Activated CD8-positive, alpha-beta T cell treated with anti-CD3 and anti-CD28 coated beads for 36 hours (primary cell): ENCODE data around the gene NUP153. TPM values are rescaled to one million over a fixed set of nuclear protein-coding genes. Genes with fewer than 3 reads are reported as not detected.
A peak's percentile ranks its signal among the peaks of the same experiment; 100 is the strongest.

Experiments
- ATAC-seq: fragments of 200-7000 bp; cut with Tn5 transposase; one replicate; pipeline ENCODE4 v1.10.0; 2021; ENCODE audit warnings: mild to moderate bottlenecking, moderate library complexity
- CTCF ChIA-PET: fragments of 350-600 bp; sonication (Branson Sonifier 250); formaldehyde crosslinking; loops from one replicate; lab custom pipeline; 2021; ENCODE audit warnings: antibody characterized with exemption; lab: Charles Lee
- POLR2A ChIA-PET: fragments of 350-600 bp; sonication (Branson Sonifier 250); formaldehyde crosslinking; loops from one replicate; lab custom pipeline; 2021; ENCODE audit warnings: antibody characterized with exemption; lab: Charles Lee
- DNase-seq: peaks from one replicate; pipeline ENCODE4 v3.0.0-alpha.2; 2020
- H3K27ac Mint-ChIP-seq: one replicate; pipeline ENCODE4 v1.8.0; 2021; ENCODE audit warnings: mild to moderate bottlenecking, mixed read lengths
- H3K27me3 Mint-ChIP-seq: one replicate; pipeline ENCODE4 v1.8.0; 2021; ENCODE audit warnings: mixed read lengths
- H3K36me3 Mint-ChIP-seq: one replicate; pipeline ENCODE4 v1.8.0; 2021; ENCODE audit warnings: low read depth, mixed read lengths
- H3K4me1 Mint-ChIP-seq: one replicate; pipeline ENCODE4 v1.8.0; 2021; ENCODE audit warnings: low read depth, mixed read lengths
- H3K4me3 Mint-ChIP-seq: one replicate; pipeline ENCODE4 v1.8.0; 2021; ENCODE audit warnings: mild to moderate bottlenecking, moderate library complexity, mixed read lengths
- H3K9me3 Mint-ChIP-seq: one replicate; pipeline ENCODE4 v1.8.0; 2021; ENCODE audit warnings: mixed read lengths
- CTCF ChIP-seq: fragments of 200-600 bp; IDR thresholded peaks from one replicate; pipeline ENCODE4 v1.8.0; 2022; ENCODE audit warnings: antibody characterized with exemption, mild to moderate bottlenecking
- intact Hi-C: fragments of 100-400 bp; cut with micrococcal nuclease; formaldehyde crosslinking; loops from one replicate; pipeline ENCODE4 v1.10.0; 2022
- total RNA-seq, 2 experiments: library from RNA; stranded (reverse); gene quantifications; one replicate each; pipeline ENCODE4 v1.2.3, GENCODE V29; 2021

NUP153 gene
- total RNA-seq, 2 experiments from 2014 or later = 76.4 to 78.2 TPM

- Mint-ChIP-seq H3K36me3 (peaks cover 42% of the 10 kb centered on the region), H3K27me3 (no peaks in the 10 kb centered on the region), H3K4me3 (peak overlapping the region; percentile 12), H3K9me3 (no peaks in the 10 kb centered on the region), H3K4me1 (peaks cover 41% of the 10 kb centered on the region), H3K27ac (peak overlapping the region; percentile 68)
- ChIA-PET POLR2A (interaction anchor here (0.8 to 3.8 kb wide), 3 partner anchors 8 to 67 kb away, joined by 4 to 32 read pairs (median 5); no protein-coding TSS in a partner anchor), CTCF (interaction anchor here (0.8 to 3.8 kb wide), 9 partner anchors 8 to 103 kb away, joined by 3 to 26 read pairs (median 9); partner anchors contain the start of gene FAM8A1)
- intact Hi-C loops = loop anchor here (10.0 kb wide), 2 partner anchors 46 to 104 kb away; no protein-coding TSS in a partner anchor
- no peak for TF ChIP-seq CTCF
- ATAC-seq (no peak), DNase-seq (no peak)
Observed at GRCh38 chr6:17700421-17701416, 6.0 kb downstream of the NUP153 start.

GRCh38 chr6:17691925-17692538 lies 14.7 kb downstream of the NUP153 start:
- ChIA-PET CTCF (interaction anchor here (1.4 to 4.0 kb wide), 4 partner anchors 9 to 124 kb away, joined by 3 to 26 read pairs (median 4); no protein-coding TSS in a partner anchor), POLR2A (interaction anchor here (1.3 to 6.0 kb wide), 3 partner anchors 9 to 15 kb away, joined by 3 to 32 read pairs (median 4); no protein-coding TSS in a partner anchor)
- H3K36me3 Mint-ChIP-seq = peaks cover 43% of the 10 kb centered on the region
- peak overlapping the region; percentile 11 for H3K27ac Mint-ChIP-seq
- DNase-seq (no peak), ATAC-seq (no peak)
- peaks cover 59% of the 10 kb centered on the region for H3K4me1 Mint-ChIP-seq
- intact Hi-C loops = no loop called here
- H3K27me3 Mint-ChIP-seq = no peaks in the 10 kb centered on the region
- no peaks in the 10 kb centered on the region for H3K9me3 Mint-ChIP-seq
- no peak overlapping the region for H3K4me3 Mint-ChIP-seq
- TF ChIP-seq CTCF = no peak

GRCh38 chr6:17688481-17688880 lies 18.2 kb downstream of the NUP153 start:
- ChIA-PET CTCF (interaction anchor here (1.4 to 3.9 kb wide), 2 partner anchors 14 to 115 kb away, joined by 3 to 16 read pairs; no protein-coding TSS in a partner anchor), POLR2A (interaction anchor here (1.0 to 1.5 kb wide), 2 partner anchors 10 to 48 kb away, joined by 3 read pairs; no protein-coding TSS in a partner anchor)
- Mint-ChIP-seq H3K27ac (no peak overlapping the region), H3K4me1 (peaks cover 53% of the 10 kb centered on the region), H3K4me3 (no peak overlapping the region), H3K9me3 (no peaks in the 10 kb centered on the region), H3K27me3 (no peaks in the 10 kb centered on the region), H3K36me3 (peaks cover 54% of the 10 kb centered on the region)
- ATAC-seq (no peak), DNase-seq (no peak)
- intact Hi-C loops = no loop called here
- no peak for TF ChIP-seq CTCF

- Mint-ChIP-seq H3K4me1 (peaks cover 50% of the 10 kb centered on the region), H3K4me3 (no peak overlapping the region), H3K27me3 (no peaks in the 10 kb centered on the region), H3K27ac (peak overlapping the region; percentile 39), H3K9me3 (no peaks in the 10 kb centered on the region), H3K36me3 (peaks cover 56% of the 10 kb centered on the region)
- ChIA-PET POLR2A (interaction anchor here (1.2 to 2.0 kb wide), 2 partner anchors 12 to 17 kb away, joined by 3 to 7 read pairs; no protein-coding TSS in a partner anchor), CTCF (interaction anchor here (3.9 kb wide), 1 partner anchor 15 kb away, joined by 16 read pairs; no protein-coding TSS in a partner anchor)
- no peak for DNase-seq
- TF ChIP-seq CTCF = no peak
- intact Hi-C loops = no loop called here
- no peak for ATAC-seq
Observed at GRCh38 chr6:17687136-17687535, 19.6 kb downstream of the NUP153 start.
